G401 (cell line): ENCODE data around the gene VANGL2. TPM values are rescaled to one million over a fixed set of nuclear protein-coding genes. Genes with fewer than 3 reads are reported as not detected.

Experiments
- DNase-seq: peaks from one replicate; pipeline ENCODE4 v3.0.0-alpha.2; 2015; ENCODE audit warnings: low spot score
- in situ Hi-C: cut with HindIII; loops from 2 replicates; pipeline ENCODE4 v1.10.0; 2016; ENCODE audit warnings: low sequenced_read_pairs, mixed read lengths
- total RNA-seq: library from RNA; depleted of rRNA; stranded (reverse); fragments of >200 nt; shearing (Covaris generic); gene quantifications from 2 replicates; pipeline ENCODE4 v1.2.3, GENCODE V29; 2014

Gene VANGL2
- total RNA-seq, 1 experiment from 2014 or later: 3.0 TPM

DNA sequence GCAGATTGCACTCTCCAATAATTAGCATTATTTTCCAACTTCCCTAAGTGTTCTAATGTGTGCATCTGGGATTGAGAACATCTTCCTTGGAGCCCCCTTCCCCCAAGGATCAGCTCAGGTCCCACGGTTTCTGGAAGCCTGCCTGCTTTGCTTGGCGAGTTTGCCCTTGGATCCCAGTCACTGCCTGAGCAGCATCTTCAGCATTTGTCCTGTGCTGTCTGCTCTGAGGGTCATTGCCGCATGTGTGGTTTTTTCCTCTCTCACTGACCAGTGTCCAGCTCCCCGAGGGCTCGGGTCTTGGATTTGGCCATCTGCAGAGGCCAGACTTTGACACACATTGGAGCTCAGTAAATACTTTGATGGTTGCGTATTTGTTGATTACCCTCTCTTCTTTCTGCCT, 18.1 kb downstream of the VANGL2 start:
- DNase-seq: peak; percentile 14
- in situ Hi-C loops: no loop called here

DNA sequence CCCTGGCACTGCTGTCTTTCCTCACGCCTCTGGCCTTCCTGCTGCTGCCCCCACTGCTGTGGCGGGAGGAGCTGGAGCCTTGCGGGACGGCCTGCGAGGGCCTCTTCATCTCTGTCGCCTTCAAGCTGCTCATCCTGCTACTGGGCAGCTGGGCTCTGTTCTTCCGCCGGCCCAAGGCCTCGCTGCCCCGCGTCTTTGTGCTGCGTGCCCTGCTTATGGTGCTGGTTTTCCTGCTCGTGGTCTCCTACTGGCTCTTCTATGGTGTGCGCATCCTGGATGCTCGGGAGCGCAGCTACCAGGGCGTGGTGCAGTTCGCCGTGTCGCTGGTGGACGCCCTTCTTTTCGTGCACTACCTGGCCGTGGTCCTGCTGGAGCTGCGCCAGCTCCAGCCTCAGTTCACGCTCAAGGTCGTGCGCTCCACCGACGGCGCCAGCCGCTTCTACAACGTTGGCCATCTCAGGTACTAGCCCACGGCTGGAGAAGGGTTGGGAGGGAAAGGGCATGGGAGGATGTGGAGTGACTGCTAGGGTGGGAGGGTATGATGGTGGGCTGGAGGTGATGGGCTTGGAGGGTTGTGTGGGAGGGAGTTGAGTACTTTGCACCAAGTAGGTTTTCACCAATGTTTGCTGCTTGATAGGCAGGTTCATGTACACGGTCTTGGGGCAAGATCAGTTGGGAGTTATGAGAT, 18.9 kb downstream of the VANGL2 start:
- in situ Hi-C loops: no loop called here

DNA sequence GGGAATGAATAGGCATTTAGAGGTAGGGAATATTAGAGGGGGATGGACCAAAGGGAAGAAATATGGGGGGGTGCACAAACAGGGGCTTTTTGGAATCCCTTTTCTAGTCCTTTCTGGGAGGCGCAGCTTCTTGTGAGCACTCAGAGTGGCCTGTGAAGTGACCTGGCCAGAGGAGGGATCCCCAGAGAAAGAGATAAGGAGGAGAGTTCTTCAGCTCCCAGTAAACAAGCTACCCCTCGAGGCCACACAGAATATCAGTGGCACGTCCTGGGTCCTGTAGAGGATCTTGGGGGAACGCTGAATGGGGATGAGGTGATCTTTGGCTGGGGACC, 19.4 kb downstream of the VANGL2 start:
- no peak for DNase-seq
- in situ Hi-C loops: no loop called here

More for the DNA sequence above, 18.9 kb downstream of the VANGL2 start:
- DNase-seq: no peak

DNA sequence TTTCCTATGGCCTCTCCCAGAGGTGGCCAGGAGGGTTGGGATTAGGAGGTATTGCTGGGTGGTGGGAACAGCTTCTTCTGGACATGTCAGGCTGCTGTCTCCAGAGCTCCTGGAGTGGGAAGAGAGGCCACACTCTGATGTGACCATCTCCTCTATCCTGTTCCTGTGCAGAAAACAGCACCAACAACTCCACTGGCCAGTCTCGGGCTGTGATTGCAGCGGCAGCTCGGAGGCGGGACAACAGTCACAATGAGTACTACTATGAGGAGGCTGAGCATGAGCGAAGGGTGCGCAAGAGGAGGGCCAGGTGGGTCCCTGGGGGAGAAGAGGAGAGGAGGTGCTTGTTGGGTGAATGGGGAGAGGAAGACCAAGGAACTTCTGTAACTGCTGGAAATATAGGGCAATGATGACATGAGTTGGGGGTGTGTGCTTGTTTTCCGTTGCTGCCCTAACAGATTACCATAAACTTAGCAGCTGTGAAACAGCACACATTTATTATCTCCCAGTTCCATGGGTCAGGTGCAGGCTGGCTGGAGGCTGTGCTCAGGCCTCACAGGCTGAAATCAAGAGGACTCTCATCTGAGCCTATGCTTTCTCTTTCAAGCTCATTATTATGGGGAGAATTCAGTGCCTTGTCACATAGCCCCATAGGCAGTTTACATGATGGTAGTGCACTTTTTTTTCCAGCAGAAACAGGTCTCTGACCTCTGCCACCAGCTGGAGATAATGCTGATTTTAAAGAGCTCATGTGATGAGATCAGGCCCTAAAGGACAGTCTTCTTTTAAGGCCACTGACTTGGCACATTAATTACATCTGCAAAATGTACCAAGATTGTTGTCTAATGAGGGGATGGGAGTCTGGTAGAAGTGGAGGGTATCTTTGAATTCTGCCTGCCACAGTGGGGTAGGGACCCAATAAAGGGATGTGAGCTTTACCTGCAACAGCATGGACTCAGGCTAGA, 20.8 kb downstream of the VANGL2 start:
- no peak for DNase-seq
- in situ Hi-C loops: no loop called here

DNA sequence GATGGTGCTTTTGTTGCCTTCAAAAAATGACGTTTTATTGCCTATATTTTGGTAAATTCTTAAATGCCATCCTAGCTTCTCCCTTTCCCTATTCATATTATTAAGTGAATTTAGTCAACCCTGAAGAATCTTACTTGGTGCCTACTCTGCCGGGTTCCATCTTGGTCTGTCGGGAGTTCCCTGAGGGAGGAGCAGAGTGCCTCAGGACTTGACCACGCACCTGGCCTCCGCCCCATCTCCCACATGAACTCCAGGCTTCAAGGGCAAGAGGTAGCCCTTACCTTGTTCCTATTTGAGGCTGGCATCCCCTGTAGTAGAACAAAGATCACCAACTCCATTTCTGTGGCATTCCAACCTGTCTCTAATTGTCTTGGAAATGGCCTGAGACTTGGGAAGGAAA, 21.5 kb downstream of the VANGL2 start:
- DNase-seq: no peak
- in situ Hi-C loops: no loop called here

DNA sequence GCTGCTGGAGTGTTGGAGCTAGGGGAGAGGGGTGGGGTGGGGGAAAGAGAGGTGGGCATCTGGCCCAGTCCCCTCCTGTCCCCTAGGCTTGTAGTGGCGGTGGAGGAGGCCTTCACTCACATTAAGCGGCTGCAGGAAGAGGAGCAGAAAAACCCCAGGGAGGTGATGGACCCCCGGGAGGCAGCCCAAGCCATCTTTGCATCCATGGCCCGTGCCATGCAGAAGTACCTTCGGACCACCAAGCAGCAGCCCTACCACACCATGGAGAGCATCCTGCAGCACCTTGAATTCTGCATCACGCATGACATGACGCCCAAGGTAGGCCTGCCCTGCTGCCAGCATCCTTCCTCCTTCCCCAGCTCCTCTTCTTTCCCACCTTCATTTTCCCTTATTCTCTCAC, 23.6 kb downstream of the VANGL2 start:
- DNase-seq: no peak
- in situ Hi-C loops: no loop called here

DNA sequence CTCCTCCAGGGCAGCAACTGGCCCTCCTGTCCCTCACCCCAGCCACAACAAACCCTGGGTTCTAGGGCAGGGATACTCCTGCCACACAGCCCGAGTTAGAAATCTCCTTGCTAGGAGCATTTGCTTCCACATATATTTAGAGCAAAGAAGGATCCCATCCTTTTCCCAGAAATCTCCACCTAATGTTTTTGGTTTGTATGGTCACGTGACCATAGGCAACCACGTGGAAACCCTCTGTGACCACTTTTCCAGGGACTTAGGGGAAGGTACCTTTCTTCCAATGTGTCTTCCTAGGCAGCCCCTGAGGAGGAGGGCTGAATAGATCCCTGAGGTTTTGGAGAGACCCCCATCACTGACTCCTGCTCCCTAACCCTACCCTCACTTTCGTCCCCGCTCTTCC, 25.5 kb downstream of the VANGL2 start:
- no peak for DNase-seq
- in situ Hi-C loops: no loop called here

DNA sequence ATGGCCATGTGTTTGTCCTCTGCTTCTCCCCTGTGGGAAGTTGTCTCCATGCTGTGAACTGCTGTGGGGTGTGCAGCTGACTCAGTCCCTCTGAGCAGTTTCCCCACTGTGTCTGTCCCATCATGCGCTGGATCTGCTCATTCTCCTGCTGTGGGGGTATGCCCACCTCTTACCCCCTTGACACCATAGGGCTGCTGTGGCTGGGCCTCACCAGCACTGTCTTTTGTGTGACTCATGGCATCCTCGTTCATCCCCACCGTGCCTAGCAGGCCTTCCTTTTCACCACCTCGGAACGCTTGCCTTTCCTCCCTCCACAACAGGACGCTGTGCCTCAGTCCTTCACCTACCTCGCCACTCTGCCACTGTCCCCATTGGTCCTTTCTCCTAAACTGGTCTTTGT, 27.3 kb downstream of the VANGL2 start:
- in situ Hi-C loops: no loop called here

DNA sequence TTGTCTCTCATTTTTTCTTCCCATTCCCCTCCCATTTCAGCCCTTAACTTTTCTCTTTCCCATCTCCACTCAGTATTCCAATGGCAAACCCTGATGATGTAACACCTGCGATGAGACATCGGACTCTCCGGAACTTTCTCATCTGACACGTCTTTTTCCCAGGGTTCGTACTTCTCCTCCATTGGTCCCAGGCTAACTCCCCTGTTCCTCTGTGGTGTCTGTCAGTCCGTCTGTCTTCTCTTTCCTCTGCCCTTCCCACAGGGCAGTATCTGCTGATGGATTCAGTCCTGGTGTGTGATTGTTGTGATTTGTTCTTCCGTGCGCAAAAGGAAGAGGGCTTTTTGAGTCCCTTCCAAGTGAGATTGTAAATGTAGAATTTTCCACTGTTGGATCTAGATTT, 27.7 kb downstream of the VANGL2 start:
- DNase-seq: peak; percentile 19
- in situ Hi-C loops: no loop called here

More for the DNA sequence above, 27.3 kb downstream of the VANGL2 start:
- DNase-seq: peak; percentile 15

DNA sequence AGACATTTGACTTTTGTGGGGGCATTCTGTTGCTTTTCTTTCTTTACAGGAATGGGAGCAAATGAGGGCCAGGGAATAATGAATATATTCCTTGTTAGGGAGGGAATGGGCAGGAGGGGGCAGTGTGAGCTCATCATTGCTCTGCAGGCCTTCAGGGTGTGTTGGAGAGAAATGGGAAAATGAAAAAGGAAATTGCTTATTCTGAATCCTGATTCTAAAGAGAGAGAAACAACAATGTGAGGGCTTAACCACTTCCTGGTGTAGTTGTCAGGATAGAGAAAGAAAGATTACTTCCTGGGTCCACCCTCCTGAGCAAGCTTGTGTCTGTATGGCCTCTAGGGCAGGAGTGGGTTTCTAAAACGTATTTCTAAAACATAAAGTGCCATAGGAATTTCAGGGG, 28.3 kb downstream of the VANGL2 start:
- in situ Hi-C loops: no loop called here
- DNase-seq: peak; percentile 78

DNA sequence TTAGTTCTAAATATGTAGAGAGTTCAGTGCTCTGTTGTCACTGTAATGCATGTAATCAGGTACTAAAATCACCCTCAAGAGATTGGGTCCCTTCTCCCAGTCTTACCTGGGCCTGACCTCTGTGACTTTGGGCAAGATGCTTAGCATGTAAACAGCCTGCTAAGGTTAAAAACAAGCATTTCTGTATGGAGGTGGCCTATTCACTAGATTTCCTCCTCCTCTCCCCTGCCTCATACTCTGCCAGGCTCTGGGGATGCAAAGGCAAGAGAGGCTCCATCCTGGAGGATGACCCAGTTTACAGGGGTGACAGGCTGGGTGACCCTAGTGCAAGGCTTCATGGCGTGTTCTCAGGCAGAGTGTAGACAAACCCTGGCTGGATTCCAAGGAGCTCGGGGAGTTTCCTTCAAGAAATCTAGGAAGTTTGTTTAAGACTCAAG, 28.8 kb downstream of the VANGL2 start:
- no peak for DNase-seq
- in situ Hi-C loops: no loop called here

DNA sequence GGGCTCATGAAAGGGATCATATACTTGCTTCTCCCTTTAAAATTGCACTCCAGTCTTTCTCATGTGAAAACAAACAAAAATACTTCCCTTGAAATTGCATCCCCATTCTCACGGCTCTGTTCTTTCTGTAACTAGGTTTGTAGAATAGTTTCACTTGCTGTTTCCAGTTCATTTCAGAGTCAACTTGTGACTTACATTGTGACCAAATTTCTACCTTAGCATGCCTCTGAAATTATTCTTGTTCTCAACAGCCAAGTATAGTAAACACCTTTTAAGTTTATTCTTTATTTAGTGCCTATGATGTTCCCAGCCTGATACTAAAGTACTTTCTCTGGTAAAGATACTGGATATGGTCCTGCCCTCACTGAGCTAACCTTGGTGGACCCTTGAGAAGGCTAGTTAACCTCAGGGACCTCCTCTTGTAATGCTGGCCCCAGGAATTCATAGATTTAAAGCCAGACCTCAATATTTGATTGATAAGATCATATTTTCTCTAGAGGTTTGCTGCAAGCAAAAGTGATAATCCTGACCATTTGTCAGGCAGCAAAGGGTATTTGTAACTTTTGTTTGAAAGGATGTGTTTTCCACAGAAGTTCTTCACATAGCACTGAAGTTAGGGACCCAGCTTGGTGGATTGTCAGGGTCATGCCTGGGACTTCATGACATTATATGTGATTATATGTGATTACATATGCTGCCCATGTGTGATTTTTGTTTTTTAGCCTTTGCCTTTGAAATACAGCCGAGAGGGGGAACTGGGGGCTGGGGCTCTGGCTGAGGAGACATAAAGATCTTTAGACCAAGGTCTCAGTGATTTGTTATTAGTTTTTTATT, 29.6 kb downstream of the VANGL2 start:
- DNase-seq: no peak
- in situ Hi-C loops: no loop called here

DNA sequence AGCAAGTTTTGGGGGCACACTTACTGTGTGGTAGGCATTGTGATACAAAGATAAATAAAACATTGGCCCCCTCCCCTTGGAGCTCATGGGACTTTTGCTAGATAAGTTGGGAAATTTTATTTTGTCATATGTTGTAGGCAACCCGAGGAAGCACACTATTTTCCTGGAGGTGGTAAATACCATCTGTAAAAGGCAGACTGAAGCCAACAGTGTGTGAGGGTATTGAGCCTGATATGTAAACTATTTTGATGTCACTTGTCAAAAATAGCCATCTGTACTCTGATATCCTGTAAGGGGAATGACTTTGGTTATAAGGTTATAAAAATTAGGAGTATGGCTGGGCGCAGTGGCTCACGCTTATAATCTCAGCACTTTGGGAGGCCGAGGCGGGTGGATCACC, 30.6 kb downstream of the VANGL2 start:
- no peak for DNase-seq
- in situ Hi-C loops: no loop called here

DNA sequence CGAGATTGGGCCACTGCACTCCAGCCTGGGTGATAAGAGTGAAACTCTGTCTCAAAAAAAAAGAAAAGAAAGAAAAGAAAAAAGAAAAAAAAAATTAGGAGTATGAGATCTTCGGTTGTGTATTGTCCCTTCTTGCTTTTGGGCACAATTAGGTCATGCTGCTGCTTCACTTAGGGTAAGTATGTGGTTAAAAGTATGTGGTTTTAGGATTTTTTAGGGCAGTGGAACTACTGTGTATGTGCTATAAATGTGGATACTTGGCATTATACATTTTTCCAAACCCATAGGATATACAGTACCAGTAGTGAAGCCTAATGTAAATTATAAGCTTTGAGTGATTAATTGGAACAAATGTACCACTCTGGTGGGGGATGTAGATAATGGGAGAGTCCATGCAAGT, 31.2 kb downstream of the VANGL2 start:
- no peak for DNase-seq
- in situ Hi-C loops: no loop called here

DNA sequence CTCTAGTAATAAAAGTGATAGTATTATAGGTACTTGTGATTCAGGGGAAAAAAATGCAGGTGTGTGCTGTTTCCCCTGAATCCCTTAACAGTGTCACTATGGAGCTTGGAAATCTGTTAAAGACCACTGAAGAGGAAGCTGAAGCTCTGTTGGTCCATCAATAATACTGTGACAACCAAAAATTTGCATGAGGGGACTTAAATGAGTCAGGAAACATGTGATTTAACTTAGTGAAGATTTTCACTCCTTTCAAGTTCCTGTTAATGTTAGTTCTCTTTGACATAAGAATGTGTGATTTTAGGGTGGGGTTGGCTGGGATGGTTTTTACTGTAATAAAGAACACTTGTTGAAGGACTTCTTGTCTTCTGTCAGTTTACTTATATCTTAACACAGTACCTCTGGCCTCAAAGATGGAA, 32.0 kb downstream of the VANGL2 start:
- in situ Hi-C loops: no loop called here
- DNase-seq: no peak

DNA sequence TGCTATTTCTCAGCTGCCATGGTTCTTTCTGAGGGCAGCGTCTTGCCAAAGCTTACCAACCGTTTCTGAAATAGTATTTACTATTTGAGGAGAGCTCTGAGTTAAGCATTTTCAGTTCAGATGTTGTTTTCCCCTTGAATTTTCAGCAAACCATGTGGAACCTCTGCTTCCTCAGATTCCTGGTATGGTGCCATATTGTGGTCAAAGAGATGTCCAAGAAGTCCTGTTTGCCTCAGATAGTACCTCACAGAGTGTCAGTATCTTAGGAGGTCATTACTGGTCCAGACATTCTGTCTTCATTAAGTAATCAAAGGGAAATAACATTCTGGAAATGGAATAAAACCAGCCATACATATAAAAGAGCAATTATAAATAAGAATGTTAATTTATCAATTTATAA, 36.6 kb downstream of the VANGL2 start:
- in situ Hi-C loops: no loop called here
- no peak for DNase-seq

DNA sequence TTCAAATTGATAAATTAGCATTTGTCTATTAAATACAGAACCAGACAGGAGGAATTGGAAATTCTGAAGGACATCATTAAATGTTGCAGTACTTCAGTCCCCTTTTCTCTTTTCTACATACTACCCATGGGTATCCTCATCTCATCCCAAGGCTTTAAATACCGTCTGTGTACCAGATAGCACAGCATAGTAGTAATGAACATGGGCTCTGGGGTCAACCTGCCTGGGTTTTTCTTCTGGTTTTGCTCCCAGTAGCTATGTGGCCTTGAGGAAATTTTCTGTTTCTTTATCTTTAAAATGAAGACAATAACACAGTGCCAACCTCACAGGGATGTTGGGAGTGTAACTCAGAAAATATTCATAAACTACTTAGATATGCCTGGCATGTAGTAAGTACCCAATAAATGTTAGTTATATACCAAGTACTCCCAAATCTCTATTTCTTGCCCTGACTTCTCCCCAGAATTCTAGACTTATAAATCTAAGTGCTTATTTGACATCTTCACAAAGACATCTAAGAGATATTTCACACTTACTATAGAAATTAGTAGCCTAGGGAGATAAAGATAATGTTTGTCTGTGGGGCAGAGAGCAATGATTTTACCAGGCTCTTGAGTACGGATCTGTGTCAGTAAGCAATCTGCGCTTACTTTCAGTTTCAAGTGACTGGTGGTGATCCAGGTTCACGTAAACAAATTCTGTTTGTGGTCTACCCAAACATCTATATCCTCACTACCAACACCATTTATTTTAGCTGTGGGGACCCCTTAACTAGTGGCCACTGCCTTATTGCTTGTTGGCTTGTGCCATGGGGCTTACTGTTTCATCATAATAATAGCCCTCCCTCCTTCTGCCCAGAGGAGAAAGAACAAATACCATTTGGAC, 37.3 kb downstream of the VANGL2 start:
- no peak for DNase-seq
- in situ Hi-C loops: no loop called here

DNA sequence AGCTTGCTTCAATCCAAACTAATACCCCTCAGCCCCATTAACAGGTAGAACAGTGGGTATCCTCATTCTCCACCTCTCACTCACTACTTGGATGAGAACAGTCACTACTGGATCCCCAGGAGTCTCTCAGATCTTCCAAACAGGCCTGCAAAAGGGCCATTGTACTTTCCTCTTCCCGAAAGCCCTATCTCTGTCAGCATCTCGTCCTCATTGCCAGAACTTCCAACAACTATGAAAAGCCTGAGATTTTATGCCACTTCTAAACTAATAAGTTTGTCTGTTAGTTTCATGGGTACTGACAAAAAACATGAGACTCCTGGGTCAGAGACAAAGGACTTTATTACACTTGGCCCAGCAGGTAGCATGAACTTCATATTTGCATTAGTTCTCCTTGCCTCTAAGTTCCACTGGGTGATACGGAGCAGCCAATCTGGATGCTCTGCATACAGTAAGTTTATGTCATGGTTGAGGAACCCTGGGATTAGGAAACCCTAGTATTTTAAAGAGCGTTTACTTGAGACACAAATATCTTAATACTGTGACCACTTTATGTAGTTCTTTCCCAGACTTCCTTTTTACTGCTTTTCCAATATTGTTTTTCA, 38.1 kb downstream of the VANGL2 start:
- in situ Hi-C loops: no loop called here
- no peak for DNase-seq
